Ovary (tissue), 9 donors: Measurements from ENCODE around the gene KYAT1. TPM values are rescaled to one million over a fixed set of nuclear protein-coding genes. Genes with fewer than 3 reads are reported as not detected.

Experiments
- DNase-seq, 5 donors: peaks; one replicate each; pipeline ENCODE4 v3.0.0-alpha.2; 2019 to 2020
- H3K27ac ChIP-seq, 2 donors: fragments of 200-600 bp; one replicate each; pipeline versions ENCODE4 v1.5.1 to v1.8.0; 2019 to 2022
- H3K27me3 ChIP-seq: fragments of 200-600 bp; one replicate; pipeline ENCODE4 v1.8.0; 2022
- H3K36me3 ChIP-seq: fragments of 200-600 bp; sonication (generic); one replicate; pipeline ENCODE4 v1.5.1; 2019
- H3K4me1 ChIP-seq: one replicate; pipeline ENCODE4 v1.8.1; 2013; ENCODE audit warnings: mild to moderate bottlenecking, moderate library complexity; ENCODE audit not compliant: insufficient read depth
- H3K4me3 ChIP-seq: fragments of 200-600 bp; sonication (generic); one replicate; pipeline ENCODE4 v1.5.1; 2017
- H3K9me3 ChIP-seq, 2 donors: fragments of 200-600 bp in 1 of 2; sonication (generic) in 1 of 2; one replicate each; pipeline versions ENCODE4 v1.5.1 to v1.8.1; 2013 to 2019; ENCODE audit warnings: mild to moderate bottlenecking in 1 of 2, moderate library complexity in 1 of 2
- CTCF ChIP-seq, 3 donors: fragments of 450-650 bp in 2 of 3; fragments of 200-600 bp in 1 of 3; IDR thresholded peaks; one replicate each; pipeline versions ENCODE4 v1.5.1 to v1.8.0; 2016 to 2022; ENCODE audit warnings: antibody characterized with exemption in 3 of 3, mild to moderate bottlenecking in 1 of 3
- EP300 ChIP-seq: sonication (generic); formaldehyde crosslinking; IDR thresholded peaks from one replicate; pipeline ENCODE4 v1.6.1; 2017; ENCODE audit warnings: antibody characterized with exemption
- POLR2A ChIP-seq: fragments of 450-650 bp; IDR thresholded peaks from one replicate; pipeline ENCODE4 v1.6.1; 2017; ENCODE audit warnings: antibody characterized with exemption, mild to moderate bottlenecking, moderate library complexity
- WGBS, 3 donors: extraction: QIAGEN DNeasy Blood & Tissue Kit in 1 of 3; methylation state at CpG; one replicate each; pipeline versions ENCODE4 v1.1.5 to v1.1.7; 2013 to 2017; 5-methylcytosine and 5-hydroxymethylcytosine counted together
- intact Hi-C, 4 donors: fragments of 100-400 bp; cut with DNase I; formaldehyde crosslinking; loops; one replicate each; pipeline versions ENCODE4 v1.11.0 to v1.15.1; 2022 to 2023
- polyA plus RNA-seq, 2 donors: library from polyadenylated mRNA; stranded (reverse); fragments of 200-250 nt in 1 of 2; fragments of 350-450 nt in 1 of 2; fragmentation: Illumina TruSeq in 1 of 2; extraction: RNeasy Lipid Tissue Mini Kit (QIAGEN cat#74804) in 1 of 2; gene quantifications; one replicate each; pipeline ENCODE4 v1.2.3, GENCODE V29; 2013 to 2014
- total RNA-seq, 7 donors: library from RNA; depleted of rRNA in 2 of 7; stranded (reverse); fragments of >200 nt in 2 of 7; fragmentation: NEBNext Ultra II Directional in 3 of 7; extraction: Animal tissue kit (Norgen Biotek cat#: 25700) in 3 of 7; gene quantifications; one replicate each; pipeline versions ENCODE4 v1.1.0 to v1.2.4, GENCODE V29; 2016 to 2023
- donor health status: DM: no; HTN: no; CAD: no; lungs with moderate emphysema.
- donor health status: DM: no; HTN: no; CAD: no.
- donor health status: Bipolar disorder and iron deficiency.
- donor health status: DM: yes; HTN: yes; CAD: no.
- donor health status: DM: no; HTN: no; CAD: no.
- donor health status: DM: yes; HTN: yes; CAD: no.

The KYAT1 gene
- total and polyA plus RNA-seq, 9 donors = 4.2 to 10.2 (median 5.8) TPM

DNA sequence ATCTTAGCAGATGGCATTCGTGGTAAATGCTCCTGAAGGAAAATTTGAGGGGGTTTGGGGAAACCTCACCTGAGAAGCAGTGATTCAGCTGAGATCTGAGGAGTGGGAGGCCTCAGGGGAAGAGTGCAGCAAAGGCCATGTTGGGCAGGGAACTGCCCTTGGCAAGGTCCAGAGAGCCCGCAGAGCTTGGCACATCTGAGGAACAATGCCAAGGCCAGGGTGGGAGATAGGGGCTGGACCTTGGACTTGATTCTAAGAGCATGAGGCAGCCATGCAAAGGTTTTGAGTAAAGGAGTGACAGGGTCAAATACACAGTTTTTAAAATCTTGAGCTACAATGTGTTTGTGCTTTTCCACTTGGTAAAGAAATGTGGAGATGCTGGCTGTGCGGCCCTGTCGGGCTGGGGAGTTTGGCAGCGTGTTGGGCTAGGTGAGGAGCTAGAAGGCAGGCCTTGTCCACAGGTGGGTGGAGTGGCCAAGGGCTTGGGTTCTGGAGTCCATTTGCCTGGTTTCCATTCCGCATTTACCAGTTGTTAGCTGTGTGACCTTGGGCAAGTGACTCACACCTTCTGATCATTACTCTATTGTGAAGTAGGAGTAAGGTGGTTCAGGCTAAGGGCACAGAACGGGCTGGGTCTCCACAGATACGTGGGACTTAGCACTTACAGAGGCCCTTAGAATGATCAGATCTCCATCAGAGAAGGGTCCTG is 88.6 kb downstream of the KYAT1 start:
- H3K9me3 ChIP-seq = no peaks in the 10 kb centered on the region
- no peak overlapping the region for H3K27ac ChIP-seq
- no peak for DNase-seq
- no peak overlapping the region for H3K4me3 ChIP-seq
- peaks cover 1% of the 10 kb centered on the region for H3K4me1 ChIP-seq
- intact Hi-C loops = no loop called here
- TF ChIP-seq POLR2A = no peak
- TF ChIP-seq EP300 = no peak
- TF ChIP-seq CTCF (IDR thresholded peaks at IDR 0.05) = no peak
- H3K27me3 ChIP-seq = no peaks in the 10 kb centered on the region
- 79 to 80% (median 80%) methylated on average over 8 of the region's 8 CpGs for WGBS, 3 donors
- no peaks in the 10 kb centered on the region for H3K36me3 ChIP-seq

DNA sequence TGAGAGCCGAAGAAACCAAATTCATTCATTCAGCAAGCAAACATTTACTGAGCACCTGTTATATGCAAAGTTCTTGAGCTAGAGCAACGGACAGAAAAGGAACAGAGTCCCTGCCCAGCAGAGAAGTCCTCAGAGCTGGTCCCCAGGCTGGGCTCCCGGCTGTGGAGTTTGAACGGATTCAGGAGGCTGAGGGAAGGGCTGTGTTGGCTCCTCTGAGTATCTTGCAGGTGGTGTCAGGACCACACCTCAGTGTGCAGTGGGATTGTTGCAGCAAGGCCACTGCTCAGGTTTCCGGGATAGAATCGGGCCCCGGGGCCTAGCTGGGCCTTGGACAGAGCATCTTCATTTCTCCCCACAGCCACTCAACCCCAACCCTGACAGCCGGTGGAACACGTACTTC is 89.6 kb downstream of the KYAT1 start:
- WGBS, 3 donors = 88 to 89% (median 88%) methylated on average over 9 of the region's 9 CpGs

GRCh38 chr9:128790536-128790935 is 91.2 kb downstream of the KYAT1 start:
- peaks cover 3% of the 10 kb centered on the region for H3K4me1 ChIP-seq
- no peaks in the 10 kb centered on the region for H3K36me3 ChIP-seq
- WGBS, 3 donors = 82 to 85% (median 83%) methylated on average over 4 of the region's 4 CpGs
- TF ChIP-seq EP300 (no peak), POLR2A (no peak), CTCF (IDR thresholded peaks at IDR 0.05) (no peak)
- no peak for DNase-seq
- H3K27me3 ChIP-seq = no peaks in the 10 kb centered on the region
- no peak overlapping the region for H3K4me3 ChIP-seq
- intact Hi-C loops = no loop called here
- H3K9me3 ChIP-seq = no peaks in the 10 kb centered on the region
- H3K27ac ChIP-seq = no peak overlapping the region

More for the DNA sequence above, 89.6 kb downstream of the KYAT1 start:
- no peak overlapping the region for H3K4me3 ChIP-seq
- no peaks in the 10 kb centered on the region for H3K36me3 ChIP-seq
- peaks cover 3% of the 10 kb centered on the region for H3K4me1 ChIP-seq
- no peak overlapping the region for H3K27ac ChIP-seq
- DNase-seq = no peak
- H3K9me3 ChIP-seq = no peaks in the 10 kb centered on the region
- no peaks in the 10 kb centered on the region for H3K27me3 ChIP-seq
- intact Hi-C loops = no loop called here
- TF ChIP-seq EP300 = no peak
- no peak for TF ChIP-seq POLR2A
- TF ChIP-seq CTCF (IDR thresholded peaks at IDR 0.05) = no peak

DNA sequence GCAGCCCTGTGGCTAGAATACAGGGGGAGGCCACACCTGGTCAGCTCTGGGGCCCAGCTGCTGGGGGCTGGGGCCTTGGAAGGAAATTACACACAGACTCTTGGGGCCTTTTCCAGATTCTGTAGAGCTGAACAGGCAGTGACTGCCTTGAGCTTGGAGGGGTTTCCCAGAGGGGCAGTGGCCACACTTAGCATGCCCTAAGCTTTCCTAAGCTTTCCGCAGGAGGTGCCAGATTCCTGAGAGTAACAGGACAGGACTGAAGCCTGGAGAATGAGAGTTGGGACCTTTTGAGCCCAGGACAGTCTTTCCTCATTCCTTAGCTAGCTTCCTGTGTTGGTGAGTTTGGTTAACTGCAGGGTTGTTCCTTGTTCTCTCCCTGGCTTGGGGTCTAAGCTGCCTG is 93.3 kb downstream of the KYAT1 start:
- Histone ChIP-seq H3K36me3 (no peaks in the 10 kb centered on the region), H3K4me1 (peaks cover 3% of the 10 kb centered on the region), H3K27me3 (no peaks in the 10 kb centered on the region), H3K9me3 (no peaks in the 10 kb centered on the region), H3K4me3 (no peak overlapping the region), H3K27ac (no peak overlapping the region)
- no peak for TF ChIP-seq EP300
- no peak for TF ChIP-seq CTCF (IDR thresholded peaks at IDR 0.05)
- no peak for TF ChIP-seq POLR2A
- intact Hi-C loops = no loop called here
- WGBS, 3 donors = 87 to 100% (median 98%) methylated on average over 1 of the region's 1 CpG
- DNase-seq = no peak
